ENCODE results near the gene RAB27A.
A peak's percentile ranks its signal among the peaks of the same experiment; 100 is the strongest.

The RAB27A gene

GRCh38 chr15:55221090-55222011 lies 68.3 kb downstream of the RAB27A start:
- DNase-seq: no peak

- DNase-seq: no peak
These were observed 69.0 kb downstream of the RAB27A start for GRCh38 chr15:55220606-55221005.

GRCh38 chr15:55218056-55218455 lies 71.6 kb downstream of the RAB27A start:
- DNase-seq: no peak

GRCh38 chr15:55204464-55204863 lies 85.1 kb downstream of the RAB27A start:
- DNase-seq: no peak

- DNase-seq: no peak
These were observed 87.4 kb downstream of the RAB27A start for GRCh38 chr15:55202206-55202605.

- DNase-seq: no peak
These were observed 90.9 kb downstream of the RAB27A start for GRCh38 chr15:55198706-55199105.

- DNase-seq: no peak
These were observed 91.9 kb downstream of the RAB27A start for GRCh38 chr15:55197719-55198118.

GRCh38 chr15:55197362-55197705 lies 92.3 kb downstream of the RAB27A start:
- no peak for DNase-seq

- DNase-seq: peak; percentile 96 to 99
These were observed 92.9 kb downstream of the RAB27A start, which contains the start of gene RSL24D1 for GRCh38 chr15:55196458-55197361. Gene RSL24D1, minus strand, starts transcription at chr15:55196941. Its CDS starts 51 bp downstream, at chr15:55196890.

- DNase-seq: no peak
These were observed 93.6 kb downstream of the RAB27A start for GRCh38 chr15:55195996-55196395.

- DNase-seq: no peak
These were observed 95.4 kb downstream of the RAB27A start for GRCh38 chr15:55194256-55194655.

GRCh38 chr15:55186331-55186730 lies 103.3 kb downstream of the RAB27A start:
- DNase-seq: no peak

- DNase-seq: no peak
These were observed 105.9 kb downstream of the RAB27A start for GRCh38 chr15:55183679-55184078.

GRCh38 chr15:55179141-55179540 lies 110.5 kb downstream of the RAB27A start:
- no peak for DNase-seq

- no peak for DNase-seq
These were observed 119.3 kb downstream of the RAB27A start for GRCh38 chr15:55170361-55170760.

GRCh38 chr15:55168350-55168974 lies 121.2 kb downstream of the RAB27A start:
- DNase-seq: peak; percentile 51 to 70

GRCh38 chr15:55164284-55164683 lies 125.3 kb downstream of the RAB27A start:
- no peak for DNase-seq
